HuH-7.5 (cell line): ENCODE data around the gene ERG.

Source experiments
- DNase-seq: peaks from one replicate; pipeline ENCODE4 v3.0.0; 2011; ENCODE audit warnings: low spot score

ERG gene

DNA sequence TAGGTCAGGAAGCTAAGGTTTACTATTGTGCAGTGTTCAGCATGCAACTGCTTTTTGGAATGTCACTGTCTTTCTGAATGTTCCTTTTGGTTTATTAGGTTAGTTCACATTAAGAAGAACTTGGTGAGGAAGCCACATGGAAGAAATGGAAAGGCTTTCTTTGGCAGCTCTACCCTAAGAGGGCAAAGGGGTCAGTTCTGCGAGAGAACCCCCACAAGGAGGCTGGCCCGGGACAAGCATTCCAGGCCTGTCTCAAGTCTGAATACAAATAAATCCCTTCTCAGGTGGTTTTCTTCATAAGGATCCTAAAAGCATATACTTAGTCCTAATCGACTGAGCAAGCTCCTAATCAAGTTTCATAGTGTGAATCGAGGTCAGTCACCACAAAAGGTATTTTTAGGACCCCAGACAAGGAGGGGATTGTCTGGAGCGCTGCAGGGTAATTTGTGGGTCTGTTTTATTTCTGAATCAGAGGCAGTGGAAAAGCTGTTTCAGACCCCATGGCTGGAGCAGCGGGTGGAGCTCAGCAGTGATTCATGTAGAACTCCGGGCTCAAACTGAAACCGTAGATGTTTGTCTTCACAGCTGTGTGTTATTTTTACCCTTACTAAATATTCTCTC lies 63.3 kb downstream of the ERG start:
- no peak for DNase-seq

DNA sequence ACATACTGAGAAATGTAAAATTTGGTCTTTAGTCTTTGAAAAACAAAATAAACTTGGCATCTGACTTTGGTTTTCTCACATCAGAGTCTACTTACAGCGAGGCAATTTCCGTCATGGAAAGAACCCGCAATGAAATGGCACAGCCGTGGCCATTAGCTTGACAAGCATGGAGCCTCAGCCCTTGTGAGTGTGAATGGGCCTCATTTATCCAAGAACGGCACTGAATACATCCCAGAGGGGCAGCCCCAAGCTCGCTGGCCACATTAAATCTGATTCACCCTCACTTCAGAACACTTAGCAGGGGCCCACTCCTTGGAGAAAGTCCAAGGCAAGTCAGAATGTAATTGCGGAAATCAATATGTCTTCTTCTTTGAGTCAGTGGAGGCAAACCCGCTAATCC lies 64.8 kb downstream of the ERG start:
- DNase-seq: no peak

DNA sequence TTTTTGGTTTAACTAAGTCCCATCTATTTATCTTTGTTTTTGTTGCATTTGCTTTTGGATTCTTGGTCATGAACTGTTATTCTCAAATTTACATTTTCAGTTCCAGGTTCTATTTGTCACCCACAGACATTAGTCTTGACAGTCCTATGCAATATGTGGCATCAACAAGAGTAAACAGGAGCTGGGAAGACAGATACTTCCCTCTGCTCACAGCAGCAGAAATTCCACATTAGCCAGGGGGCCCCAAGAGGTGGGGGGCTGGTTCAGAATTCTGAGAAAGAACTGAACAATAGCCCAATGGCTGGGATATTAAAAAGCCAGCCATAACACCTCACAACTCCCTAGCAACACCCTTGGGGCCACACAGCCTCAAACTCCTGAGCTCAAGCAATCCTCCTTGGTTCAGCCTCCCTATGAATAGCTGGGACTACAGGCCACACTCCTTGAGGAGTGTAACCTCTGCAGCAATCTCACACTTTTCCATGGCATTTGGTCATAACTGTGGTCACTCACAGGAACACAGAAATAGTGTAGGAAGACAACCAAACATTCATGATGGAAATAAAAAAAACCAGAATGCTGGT lies 67.8 kb downstream of the ERG start:
- no peak for DNase-seq

DNA sequence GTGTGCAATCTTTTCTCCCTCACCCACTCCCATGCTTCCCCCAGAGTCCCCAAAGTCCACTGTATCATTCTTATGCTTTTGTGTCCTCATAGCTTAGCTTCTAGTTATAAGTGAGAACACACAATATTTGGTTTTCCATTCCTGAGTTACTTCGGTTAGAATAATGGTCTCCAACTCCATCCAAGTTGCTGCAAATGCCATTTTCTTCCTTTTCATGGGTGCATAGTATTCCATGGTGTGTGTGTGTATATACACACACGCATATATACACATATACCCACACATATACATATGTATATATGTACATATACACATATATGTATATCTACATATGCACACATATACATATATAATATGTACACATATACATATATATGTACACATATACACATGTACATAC lies 69.3 kb downstream of the ERG start:
- DNase-seq: no peak

DNA sequence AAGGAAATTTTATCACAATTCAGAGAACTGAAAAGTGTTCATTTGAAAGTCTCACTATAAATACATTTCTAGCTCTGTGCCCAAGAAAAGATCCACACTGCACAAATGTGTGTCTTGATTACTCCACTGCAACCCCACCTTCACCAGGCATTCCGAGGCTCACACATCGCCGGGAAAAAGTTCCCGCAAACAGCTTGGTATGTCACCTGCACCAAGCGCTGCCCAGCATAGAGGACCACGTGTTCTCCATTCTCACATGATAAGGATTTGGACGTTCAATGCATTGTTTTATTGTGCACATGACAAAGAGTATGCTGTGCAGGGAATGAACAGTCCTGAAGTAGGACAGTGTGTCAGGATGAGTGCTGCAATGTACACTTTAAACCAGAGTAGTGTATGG lies 70.1 kb downstream of the ERG start:
- no peak for DNase-seq

DNA sequence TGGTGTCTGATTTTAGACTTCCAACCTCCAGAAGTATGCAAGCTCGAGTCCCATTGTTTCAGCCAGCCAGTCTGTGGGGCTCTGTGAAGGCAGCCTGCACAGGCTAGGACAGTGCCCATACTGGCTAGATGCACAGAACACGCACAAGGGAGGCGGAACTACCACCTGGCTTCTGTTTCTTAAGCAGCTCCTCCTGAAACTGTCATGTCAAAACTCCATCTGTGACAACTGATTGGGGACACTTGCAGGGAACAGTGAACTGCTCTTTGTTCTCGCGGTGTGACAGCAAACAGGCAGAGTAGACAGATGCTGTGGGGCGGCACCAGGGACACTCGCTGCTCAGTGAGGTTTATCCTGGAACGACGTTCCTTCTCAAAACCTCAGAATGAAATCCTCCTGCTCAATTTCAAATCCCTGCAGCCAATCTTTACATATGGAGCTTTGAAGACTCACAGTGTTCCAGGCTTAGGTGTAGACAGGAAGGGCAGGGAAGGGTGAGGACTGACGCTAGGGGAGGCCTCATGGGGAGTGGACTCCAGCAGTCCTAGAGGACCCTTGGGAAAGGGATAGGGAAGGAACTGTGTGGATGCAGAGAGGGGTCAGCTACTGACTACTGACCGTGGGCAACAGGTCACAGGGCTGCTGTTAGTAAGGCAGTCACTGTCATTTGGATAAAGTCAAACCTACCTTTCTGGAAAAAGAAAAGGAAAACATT lies 73.8 kb downstream of the ERG start:
- no peak for DNase-seq

DNA sequence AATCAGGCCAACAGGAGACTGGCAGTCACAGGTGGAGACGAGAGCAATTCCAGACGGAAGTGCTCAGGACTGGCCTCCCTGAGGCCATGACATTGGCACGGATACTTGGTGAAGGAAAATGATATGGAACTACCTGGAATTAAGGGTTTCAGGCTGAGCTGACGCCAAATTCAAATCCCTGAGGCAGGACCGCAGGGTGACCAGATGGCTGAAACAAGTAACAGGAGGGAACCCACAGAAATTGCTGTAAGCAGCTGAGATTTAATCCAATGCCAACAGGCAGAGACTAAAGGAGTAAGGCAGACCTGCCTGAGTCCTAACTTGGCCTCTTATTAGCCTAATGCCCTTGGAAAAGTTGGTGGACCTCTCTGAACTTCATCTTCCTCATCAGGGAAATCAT lies 76.2 kb downstream of the ERG start:
- DNase-seq: no peak

DNA sequence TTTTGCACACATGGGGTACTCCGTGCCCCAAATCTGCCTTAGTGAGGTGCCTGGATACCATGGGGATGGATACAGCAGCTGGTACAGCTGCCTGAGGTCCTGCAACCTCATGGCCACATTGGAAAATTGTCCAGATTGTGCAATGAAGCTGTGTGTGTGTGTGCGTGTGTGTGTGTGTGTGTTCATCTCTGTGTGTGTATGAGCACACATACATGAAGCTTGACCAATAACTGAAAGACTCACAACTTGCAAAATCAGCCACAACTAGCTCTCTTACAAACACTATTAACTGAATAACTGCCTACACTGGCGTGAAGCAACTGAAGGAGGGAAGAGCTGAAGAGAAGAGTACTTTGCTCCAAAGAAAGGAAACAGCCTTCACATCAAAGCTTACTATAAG lies 78.1 kb downstream of the ERG start:
- no peak for DNase-seq

DNA sequence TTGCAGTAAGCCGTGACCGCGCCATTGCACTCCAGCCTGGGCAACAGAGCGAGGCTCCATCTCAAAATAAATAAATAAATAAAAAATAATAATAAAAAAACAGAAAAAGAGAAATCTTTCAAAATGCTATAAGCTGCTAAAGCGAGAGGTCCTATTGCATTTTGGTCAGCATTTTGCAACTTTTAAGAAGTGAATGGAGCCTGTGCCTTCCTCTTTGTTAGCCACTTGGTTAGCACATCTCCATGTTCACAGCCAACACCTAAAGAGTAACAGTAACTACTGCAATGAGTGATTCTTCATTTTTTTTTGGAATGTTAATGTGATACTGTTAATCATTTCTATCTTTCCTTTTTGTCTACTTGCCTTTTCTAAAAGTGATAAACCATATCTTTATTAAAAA lies 80.6 kb downstream of the ERG start:
- DNase-seq: no peak

DNA sequence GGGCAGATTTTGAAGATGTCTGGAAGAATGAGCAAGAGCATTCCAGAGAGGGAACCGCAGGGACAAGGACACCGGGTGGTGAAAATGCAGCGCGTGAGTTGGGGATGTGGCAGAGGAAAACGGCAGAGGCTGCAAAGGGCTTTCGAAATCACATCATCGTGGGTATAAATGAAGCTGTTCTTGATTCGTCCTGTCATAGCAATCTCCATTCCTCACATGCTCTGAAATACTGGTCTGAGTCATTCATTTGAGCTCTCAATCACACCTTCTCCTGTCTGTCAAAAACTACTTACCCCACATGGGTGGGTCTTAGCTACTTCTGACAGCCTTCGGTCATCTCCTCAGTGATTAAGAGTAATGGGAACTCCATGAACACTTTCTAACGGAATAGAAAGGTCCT lies 81.5 kb downstream of the ERG start:
- no peak for DNase-seq

DNA sequence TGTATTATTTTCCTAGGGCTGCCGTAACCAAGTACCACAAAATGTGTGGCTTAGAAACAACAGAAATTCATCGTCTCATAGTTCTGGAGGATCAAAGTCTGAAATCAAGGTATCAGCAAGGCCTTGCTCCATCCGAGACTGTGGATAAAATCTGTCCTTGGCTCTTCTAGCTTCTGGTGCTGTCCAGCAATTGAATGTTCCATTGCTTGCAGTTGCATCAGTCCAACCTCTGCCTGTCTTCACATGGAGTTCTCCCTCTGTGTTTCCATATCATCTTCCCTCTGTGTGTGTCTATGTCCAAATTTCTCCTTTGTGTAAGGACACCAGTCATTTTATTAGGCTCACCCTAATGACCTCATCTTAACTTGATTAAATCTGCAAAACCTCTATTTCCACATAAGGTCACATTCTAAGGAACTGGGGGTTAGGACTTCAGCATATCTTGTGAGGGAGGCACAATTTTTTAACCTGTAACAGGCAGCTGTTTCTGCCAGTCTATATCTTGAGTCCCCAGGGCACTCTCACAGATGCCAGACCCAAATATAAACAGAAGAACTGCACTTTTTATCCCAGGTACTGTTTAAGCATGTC lies 84.2 kb downstream of the ERG start:
- no peak for DNase-seq

DNA sequence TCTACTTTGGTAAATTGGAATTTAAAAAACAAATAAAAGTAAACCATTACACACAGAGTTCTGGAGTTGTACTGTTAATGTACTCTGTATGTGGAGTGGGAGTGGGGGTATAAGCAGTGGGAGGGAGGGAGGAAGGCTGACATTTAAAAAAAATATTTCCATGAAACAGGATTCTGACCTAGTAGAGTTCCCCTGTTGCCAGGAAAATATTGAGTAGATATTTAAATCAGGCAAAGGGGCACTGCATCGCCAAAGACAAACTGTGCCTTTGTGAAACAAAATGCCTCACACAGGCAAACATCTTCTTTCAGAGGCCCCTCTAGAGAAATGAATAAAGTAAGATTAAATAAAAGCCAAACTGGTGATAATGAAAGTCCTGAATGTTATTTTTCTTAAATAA lies 87.8 kb downstream of the ERG start:
- DNase-seq: no peak

DNA sequence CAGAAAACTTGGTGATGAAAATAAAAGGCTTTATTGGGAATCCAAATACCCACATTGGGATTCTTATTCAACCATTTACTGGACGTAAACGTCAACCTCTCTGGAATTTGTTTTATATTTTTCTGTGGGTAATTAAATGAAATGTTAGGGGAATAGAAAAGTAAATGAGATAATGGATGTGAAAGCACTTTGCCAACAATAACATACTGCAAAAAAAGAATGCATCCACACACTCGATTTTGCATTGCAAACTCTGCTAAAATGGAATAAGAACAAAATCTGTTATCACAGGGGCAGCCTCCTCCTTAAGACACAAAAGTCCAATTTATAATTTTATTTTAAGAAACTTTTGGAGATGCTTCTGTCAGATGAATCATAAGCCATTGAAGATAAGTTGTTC lies 88.4 kb downstream of the ERG start:
- DNase-seq: no peak

DNA sequence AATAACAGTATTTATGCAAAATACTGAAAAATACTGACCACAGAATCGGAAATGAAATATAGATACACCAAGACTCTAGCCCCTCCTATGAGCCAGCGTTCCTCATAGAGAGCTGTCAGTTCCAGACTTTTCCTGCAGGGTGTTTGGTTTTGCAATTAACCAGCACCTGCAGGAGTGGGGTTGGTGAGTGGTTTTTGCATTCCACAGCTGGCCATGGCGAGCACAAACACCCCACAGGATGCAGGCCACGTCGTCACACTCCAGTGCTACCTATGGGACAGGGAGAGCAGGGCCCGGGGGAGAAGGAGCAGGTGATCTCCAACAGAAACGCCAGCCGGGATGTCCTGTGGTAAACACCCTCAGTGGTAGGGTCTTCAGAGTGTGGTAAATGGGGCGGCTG lies 94.1 kb downstream of the ERG start:
- DNase-seq: no peak

DNA sequence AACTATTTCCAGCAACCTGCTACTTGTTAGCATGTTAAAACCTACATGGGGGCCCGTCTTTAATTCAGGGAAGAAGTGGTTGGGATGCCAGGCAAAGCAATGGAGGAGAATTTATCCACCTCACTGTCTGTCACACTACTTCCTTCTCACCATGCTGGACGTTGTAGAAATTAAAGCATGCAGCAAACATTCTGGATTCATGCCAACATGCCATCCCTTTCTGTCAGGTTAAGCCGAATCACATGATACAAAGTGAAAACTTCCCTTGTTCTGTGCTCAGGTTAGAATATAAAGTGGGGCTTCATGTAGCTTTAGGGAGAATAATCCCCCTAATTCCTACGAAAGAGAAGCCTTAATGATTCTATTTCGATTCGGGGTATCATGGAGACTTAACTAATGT lies 95.5 kb downstream of the ERG start:
- DNase-seq: no peak

DNA sequence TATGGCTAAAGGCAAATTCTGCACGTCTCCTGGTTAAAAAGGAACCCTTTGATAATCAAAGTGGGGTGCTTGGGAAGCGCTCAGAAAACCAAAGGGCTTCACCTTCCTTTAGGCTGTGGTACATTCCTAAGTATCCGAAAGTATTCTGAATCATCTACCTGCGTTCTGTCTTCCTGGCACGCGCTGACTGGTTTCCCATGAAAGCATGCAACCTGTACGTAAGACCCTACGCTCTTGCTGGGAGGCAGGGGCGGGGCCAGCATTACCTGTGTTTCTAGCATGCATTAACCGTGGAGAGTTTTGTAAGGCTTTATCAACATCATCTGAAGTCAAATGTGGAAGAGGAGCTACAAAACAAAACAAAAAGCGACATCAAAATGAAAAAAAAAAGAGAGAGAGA lies 96.0 kb downstream of the ERG start:
- DNase-seq: no peak

DNA sequence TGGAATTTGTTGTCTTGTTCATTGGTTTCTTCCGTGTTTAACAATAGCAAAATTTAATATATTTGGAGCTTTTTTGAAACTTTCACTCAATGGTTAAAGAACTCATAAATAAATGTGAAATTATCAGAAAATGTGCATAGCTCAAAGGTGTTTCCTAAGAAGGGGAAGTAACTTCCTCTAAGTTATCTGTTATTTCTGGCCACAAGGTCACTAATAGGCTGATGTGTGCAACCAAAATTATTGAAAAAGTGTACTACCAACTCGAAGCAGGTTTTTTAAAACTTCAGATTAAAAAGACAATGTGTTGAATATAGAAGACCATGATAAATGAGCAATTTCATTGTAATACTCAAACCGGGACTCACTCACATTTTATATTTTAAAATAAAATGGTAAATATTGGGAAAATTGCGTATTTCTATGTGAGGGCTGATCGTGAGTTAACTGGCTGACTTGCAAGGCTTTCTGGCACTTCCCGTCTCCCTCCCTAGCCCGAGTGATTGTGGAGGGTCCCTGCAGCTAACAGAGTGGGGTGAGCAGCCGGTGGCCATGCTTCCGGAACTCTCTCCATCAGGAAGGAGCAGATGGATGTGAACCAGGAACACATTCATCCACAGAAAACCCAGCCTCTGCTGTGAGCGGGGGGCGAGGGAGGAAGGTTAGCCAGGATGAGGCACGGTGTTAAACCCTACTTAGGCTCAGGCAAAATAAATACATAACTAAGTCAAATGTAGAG lies 96.9 kb downstream of the ERG start:
- DNase-seq: no peak

DNA sequence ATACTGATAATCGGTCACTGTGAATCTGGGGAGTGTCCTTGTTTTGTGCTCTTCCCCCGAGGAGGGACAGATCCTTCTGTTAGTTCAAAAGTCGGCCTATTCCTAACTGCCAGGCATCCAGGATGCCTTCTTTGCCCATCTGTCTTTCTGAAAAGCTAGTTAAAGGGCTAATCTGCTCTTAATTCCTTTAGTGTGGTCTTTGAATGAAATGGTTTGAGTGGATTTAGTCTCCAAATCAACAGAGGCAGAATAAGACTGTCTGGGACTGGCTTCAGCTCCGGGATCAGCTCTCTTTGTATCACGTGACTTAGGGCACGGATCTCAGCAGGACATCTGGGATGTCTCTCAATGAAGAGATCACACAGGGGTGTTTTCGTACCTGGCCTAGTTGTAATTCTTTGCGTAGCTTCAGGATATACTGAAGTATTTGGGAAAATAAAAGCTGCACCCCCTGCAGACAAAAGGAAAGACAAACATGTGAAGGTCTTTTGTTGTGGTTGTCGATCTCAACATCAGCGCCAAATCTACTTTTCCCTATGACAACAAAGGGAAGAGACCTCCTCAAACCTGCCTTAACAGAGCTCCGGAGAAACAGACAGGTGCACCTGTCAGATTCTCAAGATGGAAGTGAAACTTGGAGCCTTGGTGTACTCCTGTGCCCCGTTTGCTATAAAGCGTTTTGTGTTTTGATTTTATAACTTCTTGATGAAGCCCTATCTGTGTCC lies 97.9 kb downstream of the ERG start:
- no peak for DNase-seq

DNA sequence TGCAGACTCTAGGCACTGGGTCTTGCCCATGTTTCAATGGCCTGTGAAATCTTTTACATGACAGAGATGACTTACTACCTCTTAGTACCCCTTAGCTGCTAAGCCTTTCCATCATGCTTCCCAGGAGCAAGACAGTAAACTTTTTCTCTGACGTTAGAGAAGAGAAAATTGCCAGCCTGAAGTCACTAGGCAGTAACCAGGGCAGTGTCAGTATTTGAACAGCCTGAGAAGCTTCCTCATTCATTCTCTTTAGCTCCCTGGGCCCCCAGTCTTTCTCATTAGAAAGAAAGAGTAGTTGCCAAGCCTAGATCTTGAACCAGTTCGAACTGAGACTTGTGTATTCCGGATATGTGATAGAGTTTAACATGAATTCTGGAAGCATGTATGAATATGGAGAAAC lies 99.2 kb downstream of the ERG start:
- no peak for DNase-seq

DNA sequence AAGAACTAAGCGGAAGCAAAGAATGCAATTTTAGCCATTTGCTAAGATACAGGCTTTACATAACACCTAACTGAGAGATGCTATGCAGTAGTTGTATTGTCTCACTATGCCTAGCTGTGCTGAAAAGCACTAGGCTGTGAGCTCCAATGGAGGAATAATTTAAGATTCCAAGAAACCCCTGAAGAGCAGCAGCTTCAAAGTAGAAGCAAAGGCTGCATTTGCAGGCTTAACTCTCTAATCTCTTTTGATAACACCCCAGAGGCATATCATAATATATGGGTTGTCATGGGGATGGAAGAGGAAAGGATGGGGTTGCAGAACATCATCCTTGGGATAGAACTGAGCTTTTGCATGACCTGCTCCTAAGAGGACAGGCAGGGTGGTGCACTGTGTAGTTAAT lies 102.0 kb downstream of the ERG start:
- no peak for DNase-seq

DNA sequence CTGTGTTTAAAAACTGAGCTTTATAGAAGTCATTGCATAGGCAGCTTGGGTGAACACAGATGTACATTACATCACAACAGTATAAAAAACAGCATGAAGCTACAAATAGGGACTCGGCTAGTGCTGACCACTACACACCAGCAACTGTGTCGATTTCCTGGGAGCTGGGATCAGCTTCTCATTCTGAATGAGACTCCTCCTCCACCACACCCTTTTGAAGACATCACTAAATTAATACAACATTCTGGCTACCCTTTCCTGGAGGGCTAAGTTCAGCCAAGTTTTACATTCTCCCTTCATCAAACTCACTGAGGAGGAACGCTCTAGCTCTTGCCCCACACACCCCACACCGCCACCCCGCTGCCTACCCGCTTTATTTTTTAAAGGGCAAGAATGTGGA lies 102.7 kb downstream of the ERG start:
- DNase-seq: no peak

DNA sequence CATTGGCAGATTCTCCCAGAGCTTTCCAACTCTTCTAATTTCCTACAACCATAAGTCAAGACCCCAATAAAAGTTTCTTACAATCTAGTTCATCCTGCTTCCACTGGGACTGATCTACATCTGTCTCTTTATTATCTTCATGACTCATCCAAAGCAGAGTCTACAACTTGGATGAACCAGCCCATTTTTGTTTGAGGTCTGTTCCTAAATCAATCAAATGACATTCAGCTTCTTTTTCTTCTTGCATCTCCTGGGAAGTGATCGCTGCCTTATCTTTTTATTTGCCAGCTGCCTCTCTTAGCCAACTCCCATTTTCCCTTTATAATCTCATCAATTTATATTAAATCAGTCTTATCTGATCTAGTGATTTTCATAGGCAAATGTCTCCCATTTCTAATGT lies 105.6 kb downstream of the ERG start:
- DNase-seq: no peak
